ENCODE data around the gene ST6GALNAC3. TPM values are rescaled to one million over a fixed set of nuclear protein-coding genes. Genes with fewer than 3 reads are reported as not detected.

ST6GALNAC3 gene
- total RNA-seq, 1 donor from 2014 or later: 46.8 TPM

GRCh38 chr1:76267631-76268030, 193.1 kb downstream of the ST6GALNAC3 start:
- no peak overlapping the region for H3K27ac Mint-ChIP-seq (ENCODE audit: unreplicated experiment)
- no peak overlapping the region for H3K4me3 Mint-ChIP-seq (ENCODE audit: unreplicated experiment)
- TF ChIP-seq CTCF (IDR thresholded peaks at IDR 0.05; ENCODE audit: unreplicated experiment): no peak
- H3K36me3 Mint-ChIP-seq (ENCODE audit: low read depth, unreplicated experiment): no peaks in the 10 kb centered on the region
- no peak for DNase-seq (ENCODE audit: low spot score)
- peaks cover 15% of the 10 kb centered on the region for H3K4me1 Mint-ChIP-seq (ENCODE audit: unreplicated experiment)
- H3K9me3 Mint-ChIP-seq (ENCODE audit: unreplicated experiment): no peaks in the 10 kb centered on the region
- H3K27me3 Mint-ChIP-seq (ENCODE audit: unreplicated experiment): peaks cover 8% of the 10 kb centered on the region

GRCh38 chr1:76268341-76268740, 193.8 kb downstream of the ST6GALNAC3 start:
- no peak overlapping the region for H3K4me3 Mint-ChIP-seq (ENCODE audit: unreplicated experiment)
- H3K36me3 Mint-ChIP-seq (ENCODE audit: low read depth, unreplicated experiment): no peaks in the 10 kb centered on the region
- peaks cover 15% of the 10 kb centered on the region for H3K4me1 Mint-ChIP-seq (ENCODE audit: unreplicated experiment)
- no peak overlapping the region for H3K27ac Mint-ChIP-seq (ENCODE audit: unreplicated experiment)
- no peak for DNase-seq (ENCODE audit: low spot score)
- H3K9me3 Mint-ChIP-seq (ENCODE audit: unreplicated experiment): no peaks in the 10 kb centered on the region
- TF ChIP-seq CTCF (IDR thresholded peaks at IDR 0.05; ENCODE audit: unreplicated experiment): no peak
- H3K27me3 Mint-ChIP-seq (ENCODE audit: unreplicated experiment): peaks cover 8% of the 10 kb centered on the region

GRCh38 chr1:76269155-76269554, 194.6 kb downstream of the ST6GALNAC3 start:
- peaks cover 15% of the 10 kb centered on the region for H3K4me1 Mint-ChIP-seq (ENCODE audit: unreplicated experiment)
- H3K27ac Mint-ChIP-seq (ENCODE audit: unreplicated experiment): no peak overlapping the region
- no peak for DNase-seq (ENCODE audit: low spot score)
- H3K27me3 Mint-ChIP-seq (ENCODE audit: unreplicated experiment): peaks cover 8% of the 10 kb centered on the region
- no peaks in the 10 kb centered on the region for H3K9me3 Mint-ChIP-seq (ENCODE audit: unreplicated experiment)
- H3K4me3 Mint-ChIP-seq (ENCODE audit: unreplicated experiment): no peak overlapping the region
- TF ChIP-seq CTCF (IDR thresholded peaks at IDR 0.05; ENCODE audit: unreplicated experiment): no peak
- H3K36me3 Mint-ChIP-seq (ENCODE audit: low read depth, unreplicated experiment): no peaks in the 10 kb centered on the region

- no peak for DNase-seq (ENCODE audit: low spot score)
- peaks cover 9% of the 10 kb centered on the region for H3K4me1 Mint-ChIP-seq (ENCODE audit: unreplicated experiment)
- no peaks in the 10 kb centered on the region for H3K36me3 Mint-ChIP-seq (ENCODE audit: low read depth, unreplicated experiment)
- no peaks in the 10 kb centered on the region for H3K9me3 Mint-ChIP-seq (ENCODE audit: unreplicated experiment)
- H3K27me3 Mint-ChIP-seq (ENCODE audit: unreplicated experiment): peaks cover 2% of the 10 kb centered on the region
- no peak for TF ChIP-seq CTCF (IDR thresholded peaks at IDR 0.05; ENCODE audit: unreplicated experiment)
- H3K27ac Mint-ChIP-seq (ENCODE audit: unreplicated experiment): no peak overlapping the region
- no peak overlapping the region for H3K4me3 Mint-ChIP-seq (ENCODE audit: unreplicated experiment)
Observed at GRCh38 chr1:76274302-76274701, 199.8 kb downstream of the ST6GALNAC3 start.

GRCh38 chr1:76274718-76275117, 200.2 kb downstream of the ST6GALNAC3 start:
- DNase-seq (ENCODE audit: low spot score): no peak
- Mint-ChIP-seq H3K4me3 (ENCODE audit: unreplicated experiment) (no peak overlapping the region), H3K27me3 (ENCODE audit: unreplicated experiment) (peaks cover under 1% of the 10 kb centered on the region), H3K36me3 (ENCODE audit: low read depth, unreplicated experiment) (no peaks in the 10 kb centered on the region), H3K4me1 (ENCODE audit: unreplicated experiment) (peaks cover 6% of the 10 kb centered on the region), H3K27ac (ENCODE audit: unreplicated experiment) (no peak overlapping the region), H3K9me3 (ENCODE audit: unreplicated experiment) (no peaks in the 10 kb centered on the region)
- no peak for TF ChIP-seq CTCF (IDR thresholded peaks at IDR 0.05; ENCODE audit: unreplicated experiment)
